ENCODE measurements around the gene CAMKMT. TPM values are rescaled to one million over a fixed set of nuclear protein-coding genes. Genes with fewer than 3 reads are reported as not detected.

Gene CAMKMT
- total RNA-seq, 4 donors from 2014 or later: 9.8 to 33.0 (median 18.7) TPM

GRCh38 chr2:44532031-44532430 is 170.3 kb downstream of the CAMKMT start:
- no peaks in the 10 kb centered on the region for H3K27me3 ChIP-seq
- no peak for TF ChIP-seq CTCF (IDR thresholded peaks at IDR 0.05)
- TF ChIP-seq POLR2A (IDR thresholded peaks at IDR 0.05): no peak
- no peaks in the 10 kb centered on the region for H3K9me3 ChIP-seq
- no peaks in the 10 kb centered on the region for H3K4me1 ChIP-seq
- no peak overlapping the region for H3K4me3 ChIP-seq
- peaks cover 0 to 3% (median 0%) of the 10 kb centered on the region in 3 donors for H3K36me3 ChIP-seq
- H3K27ac ChIP-seq: no peak overlapping the region
- DNase-seq: no peak

GRCh38 chr2:44533508-44533907 is 171.8 kb downstream of the CAMKMT start:
- no peak overlapping the region for H3K27ac ChIP-seq
- TF ChIP-seq POLR2A (IDR thresholded peaks at IDR 0.05): no peak
- TF ChIP-seq CTCF (IDR thresholded peaks at IDR 0.05): no peak

GRCh38 chr2:44535376-44535775 is 173.6 kb downstream of the CAMKMT start:
- no peak overlapping the region for H3K4me3 ChIP-seq
- TF ChIP-seq POLR2A (IDR thresholded peaks at IDR 0.05) (no peak), CTCF (IDR thresholded peaks at IDR 0.05) (no peak)
- no peak overlapping the region for H3K27ac ChIP-seq
- no peaks in the 10 kb centered on the region for H3K27me3 ChIP-seq
- H3K4me1 ChIP-seq: no peaks in the 10 kb centered on the region
- no peaks in the 10 kb centered on the region for H3K9me3 ChIP-seq
- no peak for DNase-seq
- H3K36me3 ChIP-seq: peaks cover 0 to 3% (median 0%) of the 10 kb centered on the region in 3 donors

More at GRCh38 chr2:44533508-44533907, 171.8 kb downstream of the CAMKMT start:
- H3K9me3 ChIP-seq: no peaks in the 10 kb centered on the region
- H3K27me3 ChIP-seq: no peaks in the 10 kb centered on the region
- peaks cover 0 to 3% (median 0%) of the 10 kb centered on the region in 3 donors for H3K36me3 ChIP-seq
- no peak for DNase-seq
- no peak overlapping the region for H3K4me3 ChIP-seq
- no peaks in the 10 kb centered on the region for H3K4me1 ChIP-seq

- Histone ChIP-seq H3K9me3 (no peaks in the 10 kb centered on the region), H3K4me1 (no peaks in the 10 kb centered on the region), H3K27me3 (no peaks in the 10 kb centered on the region), H3K27ac (no peak overlapping the region), H3K4me3 (no peak overlapping the region), H3K36me3 (peaks cover 0 to 3% (median 0%) of the 10 kb centered on the region in 3 donors)
- DNase-seq: no peak
- TF ChIP-seq POLR2A (IDR thresholded peaks at IDR 0.05) (no peak), CTCF (IDR thresholded peaks at IDR 0.05) (no peak)
These were observed 175.5 kb downstream of the CAMKMT start for GRCh38 chr2:44537264-44537663.

GRCh38 chr2:44542520-44542919 is 180.8 kb downstream of the CAMKMT start:
- no peaks in the 10 kb centered on the region for H3K9me3 ChIP-seq
- TF ChIP-seq CTCF (IDR thresholded peaks at IDR 0.05) (no peak), POLR2A (IDR thresholded peaks at IDR 0.05) (no peak)
- no peaks in the 10 kb centered on the region for H3K36me3 ChIP-seq
- no peak overlapping the region for H3K27ac ChIP-seq
- no peaks in the 10 kb centered on the region for H3K27me3 ChIP-seq
- no peak overlapping the region for H3K4me3 ChIP-seq
- DNase-seq: no peak
- no peaks in the 10 kb centered on the region for H3K4me1 ChIP-seq

Data from Peyer's patch (tissue), 4 donors.